H1 (cell line): ENCODE measurements around the gene ANKRD27. TPM values are rescaled to one million over a fixed set of nuclear protein-coding genes. Genes with fewer than 3 reads are reported as not detected.

ENCODE experiments used
- CTCF ChIA-PET: fragments of 300-600 bp; sonication (Branson Sonifier 250); formaldehyde crosslinking; loops from one replicate; lab custom pipeline; 2021; ENCODE audit not compliant: partially characterized antibody; lab: Charles Lee
- POLR2A ChIA-PET: fragments of 300-600 bp; sonication (Branson Sonifier 250); formaldehyde crosslinking; loops from one replicate; lab custom pipeline; 2021; ENCODE audit warnings: inconsistent platforms; ENCODE audit not compliant: partially characterized antibody; lab: Charles Lee
- DNase-seq, 2 experiments: peaks; one replicate each; pipeline versions ENCODE4 v3.0.0 to v3.0.0-alpha.2; 2010 to 2022; ENCODE audit warnings: low spot score in 2 of 2, low read depth in 1 of 2, mixed read lengths in 1 of 2
- FAIRE-seq: peaks from 2 replicates; lab custom pipeline; 2011; peaks lifted over from hg19 to GRCh38; lab: Jason Lieb, UNC
- H2AFZ ChIP-seq: 2 replicates; pipeline ENCODE4 v1.8.1; 2012; ENCODE audit warnings: low read length, inconsistent platforms
- H2AK5ac ChIP-seq: 2 replicates; pipeline ENCODE4 v1.6.1; 2013; ENCODE audit warnings: low read depth, low read length
- H2BK120ac ChIP-seq: replicated peaks from 2 replicates; pipeline ENCODE3; 2013; ENCODE audit warnings: low read depth, low read length, inconsistent platforms
- H2BK12ac ChIP-seq: 2 replicates; pipeline ENCODE4 v1.6.1; 2013; ENCODE audit warnings: low read depth, low read length
- H2BK15ac ChIP-seq: 2 replicates; pipeline ENCODE4 v1.6.1; 2013; ENCODE audit warnings: low read length
- H2BK20ac ChIP-seq: 2 replicates; pipeline ENCODE4 v1.6.1; 2013; ENCODE audit warnings: low read length
- H2BK5ac ChIP-seq: 2 replicates; pipeline ENCODE4 v1.6.1; 2013; ENCODE audit warnings: low read depth, low read length
- H3K14ac ChIP-seq: 2 replicates; pipeline ENCODE4 v1.6.1; 2013; ENCODE audit warnings: inconsistent platforms; ENCODE audit not compliant: insufficient read length
- H3K18ac ChIP-seq: 2 replicates; pipeline ENCODE4 v1.6.1; 2013; ENCODE audit warnings: low read length; ENCODE audit errors: extremely low read depth
- H3K23ac ChIP-seq: 2 replicates; pipeline ENCODE4 v1.6.1; 2013; ENCODE audit warnings: inconsistent platforms; ENCODE audit not compliant: insufficient read length
- H3K23me2 ChIP-seq: 2 replicates; pipeline ENCODE4 v1.6.1; 2013; ENCODE audit warnings: low read depth, low read length
- H3K27ac ChIP-seq: 2 replicates; pipeline ENCODE4 v1.6.1; 2011; ENCODE audit warnings: low read depth, low read length, inconsistent platforms
- H3K27me3 ChIP-seq, 4 experiments: replicated peaks in 1 of 4; 1 replicate in 1 of 4; 2 replicates in 3 of 4; pipeline versions ENCODE4 v1.6.1 to v1.8.1; 2011 to 2013; ENCODE audit warnings: low read length in 3 of 4, mild to moderate bottlenecking in 3 of 4, inconsistent platforms in 2 of 4, mixed read lengths in 2 of 4, moderate library complexity in 1 of 4; ENCODE audit not compliant: control insufficient read depth in 3 of 4, insufficient read depth in 3 of 4; ENCODE audit errors: extremely low read depth in 1 of 4
- H3K36me3 ChIP-seq, 4 experiments: 2 replicates each; pipeline versions ENCODE4 v1.6.1 to v1.8.1; 2011 to 2013; ENCODE audit warnings: mild to moderate bottlenecking in 4 of 4, low read length in 3 of 4, moderate library complexity in 2 of 4, control low read depth in 1 of 4, inconsistent platforms in 1 of 4; ENCODE audit not compliant: insufficient read depth in 4 of 4, control insufficient read depth in 2 of 4
- H3K4ac ChIP-seq: replicated peaks from 2 replicates; pipeline ENCODE3; 2013; ENCODE audit warnings: low read length, low read depth, mixed read lengths, inconsistent platforms; ENCODE audit not compliant: insufficient read length
- H3K4me1 ChIP-seq, 4 experiments: replicated peaks in 1 of 4; 1 replicate in 1 of 4; 2 replicates in 3 of 4; pipeline versions ENCODE4 v1.6.1 to v1.8.1; 2011 to 2013; ENCODE audit warnings: low read length in 3 of 4, inconsistent platforms in 2 of 4, mixed read lengths in 1 of 4; ENCODE audit not compliant: insufficient read depth in 4 of 4, control insufficient read depth in 3 of 4
- H3K4me2 ChIP-seq, 2 experiments: 2 replicates each; pipeline versions ENCODE4 v1.6.1 to v1.8.1; 2011 to 2013; ENCODE audit warnings: low read depth in 2 of 2, low read length in 2 of 2, control low read depth in 1 of 2, inconsistent platforms in 1 of 2, mild to moderate bottlenecking in 1 of 2; ENCODE audit not compliant: insufficient read depth in 1 of 2
- H3K4me3 ChIP-seq, 4 experiments: fragments of 200-600, 300-600 bp in 1 of 4; sonication (generic), shearing (Covaris generic), sonication (Bioruptor Twin) in 1 of 4; 2 replicates each; pipeline versions ENCODE4 v1.5.1 to v1.8.1; 2011 to 2016; ENCODE audit warnings: low read length in 4 of 4, low read depth in 3 of 4, control low read depth in 2 of 4, inconsistent platforms in 2 of 4, mild to moderate bottlenecking in 2 of 4, mixed read lengths in 1 of 4, moderate library complexity in 1 of 4; ENCODE audit not compliant: insufficient read depth in 2 of 4; ENCODE audit errors: extremely low read depth in 1 of 4
- H3K56ac ChIP-seq: replicated peaks from 2 replicates; pipeline ENCODE3; 2013; ENCODE audit warnings: low read depth, mild to moderate bottlenecking, mixed read lengths, low read length, inconsistent platforms; ENCODE audit not compliant: insufficient read length
- H3K79me1 ChIP-seq: 2 replicates; pipeline ENCODE4 v1.6.1; 2013; ENCODE audit warnings: low read depth, low read length, control low read depth
- H3K79me2 ChIP-seq, 2 experiments: 2 replicates each; pipeline versions ENCODE4 v1.6.1 to v1.8.1; 2012 to 2013; ENCODE audit warnings: low read length in 2 of 2, mild to moderate bottlenecking in 2 of 2, inconsistent platforms in 1 of 2; ENCODE audit not compliant: insufficient read depth in 2 of 2, control insufficient read depth in 1 of 2
- H3K9ac ChIP-seq, 4 experiments: replicated peaks in 1 of 4; 1 replicate in 1 of 4; 2 replicates in 3 of 4; pipeline versions ENCODE4 v1.6.1 to v1.8.1; 2011 to 2013; ENCODE audit warnings: low read depth in 3 of 4, low read length in 3 of 4, control low read depth in 2 of 4, mild to moderate bottlenecking in 2 of 4, moderate library complexity in 2 of 4, inconsistent platforms in 1 of 4; ENCODE audit errors: extremely low read depth in 1 of 4
- H3K9me3 ChIP-seq, 2 experiments: 2 replicates each; pipeline versions ENCODE4 v1.6.1 to v1.8.1; 2012 to 2013; ENCODE audit warnings: mild to moderate bottlenecking in 2 of 2, moderate library complexity in 2 of 2, control low read depth in 1 of 2, inconsistent platforms in 1 of 2, low read depth in 1 of 2, low read length in 1 of 2, mixed read lengths in 1 of 2; ENCODE audit not compliant: insufficient read depth in 2 of 2
- H4K20me1 ChIP-seq, 2 experiments: replicated peaks in 1 of 2; 2 replicates each; pipeline versions ENCODE3 to v1.8.1; 2011 to 2013; ENCODE audit warnings: inconsistent platforms in 2 of 2, low read length in 2 of 2, mild to moderate bottlenecking in 1 of 2; ENCODE audit not compliant: insufficient read depth in 2 of 2, control insufficient read depth in 1 of 2
- H4K5ac ChIP-seq: 2 replicates; pipeline ENCODE4 v1.6.1; 2013; ENCODE audit warnings: low read length, low read depth, mixed read lengths, inconsistent platforms; ENCODE audit not compliant: insufficient read length
- H4K8ac ChIP-seq: 2 replicates; pipeline ENCODE4 v1.8.0; 2013; ENCODE audit warnings: mild to moderate bottlenecking, moderate library complexity, low read length, inconsistent platforms; ENCODE audit not compliant: insufficient read depth; ENCODE audit errors: extremely low read depth
- H4K91ac ChIP-seq: replicated peaks from 2 replicates; pipeline ENCODE3; 2013; ENCODE audit warnings: low read length, mixed read lengths, inconsistent platforms; ENCODE audit not compliant: insufficient read length
- HDAC6 ChIP-seq: IDR thresholded peaks from one replicate; pipeline ENCODE4 v1.7.1; 2012; ENCODE audit warnings: low read depth, mild to moderate bottlenecking, inconsistent platforms, low read length, moderate library complexity
- KDM4A ChIP-seq: IDR thresholded peaks from one replicate; pipeline ENCODE4 v1.7.1; 2012; ENCODE audit warnings: low read depth, mild to moderate bottlenecking, moderate library complexity, low read length, inconsistent platforms; ENCODE audit not compliant: severe bottlenecking
- NANOG ChIP-seq: IDR thresholded peaks from 2 replicates; pipeline ENCODE4 v1.6.1; 2011; ENCODE audit warnings: low read length, low read depth, mild to moderate bottlenecking, inconsistent platforms; ENCODE audit not compliant: insufficient read depth, poor library complexity, severe bottlenecking
- NRF1 ChIP-seq: IDR thresholded peaks from 2 replicates; pipeline ENCODE4 v1.6.1; 2011; ENCODE audit warnings: mild to moderate bottlenecking, low read depth, low read length, improper control_type of control experiment
- YY1 ChIP-seq: IDR thresholded peaks from 2 replicates; pipeline ENCODE4 v1.6.1; 2011; ENCODE audit warnings: low read depth, mild to moderate bottlenecking, low read length
- WGBS, 2 experiments: shearing (Covaris generic) in 1 of 2; methylation state at CpG; one replicate each; pipeline versions ENCODE4 v1.1.6 to v1.1.7; 2013 to 2015; ENCODE audit warnings: low lambda C conversion rate in 2 of 2, mixed read lengths in 2 of 2, inconsistent platforms in 1 of 2, low coverage in 1 of 2, missing lambda C conversion rate in 1 of 2; ENCODE audit not compliant: insufficient replicate concordance in 2 of 2, insufficient coverage in 1 of 2, insufficient read length in 1 of 2; ENCODE audit errors: extremely low coverage in 1 of 2, missing lambda C conversion rate in 1 of 2; 5-methylcytosine and 5-hydroxymethylcytosine counted together
- polyA plus RNA-seq, 7 experiments: library from polyadenylated mRNA; depleted of rRNA in 3 of 7; stranded (reverse) in 5 of 7; unstranded in 2 of 7; fragments of >200 nt in 5 of 7; fragments of 200-250 nt in 2 of 7; gene quantifications; 1 replicate in 5 of 7; 2 replicates in 1 of 7; 4 replicates in 1 of 7; pipeline versions ENCODE4 v1.2.1 to v1.2.3, GENCODE V29; 2011 to 2013; ENCODE audit warnings: missing spikeins in 2 of 7, mixed read lengths in 2 of 7
- total RNA-seq: library from RNA; stranded (reverse); fragmentation: NEBNext Ultra II Directional; extraction: Animal tissue kit (Norgen Biotek cat#: 25700); gene quantifications from 2 replicates; pipeline ENCODE4 v1.2.1, GENCODE V29; 2021
- TF ChIP-seq, protein P1 (sequence below): IDR thresholded peaks from 2 replicates; pipeline ENCODE4 v1.6.1; 2012; ENCODE audit warnings: inconsistent platforms
- TF ChIP-seq, protein P2 (sequence below): IDR thresholded peaks from 2 replicates; pipeline ENCODE4 v1.6.1; 2012; ENCODE audit warnings: inconsistent platforms
- TF ChIP-seq, protein P3 (sequence below): IDR thresholded peaks from 2 replicates; pipeline ENCODE4 v1.6.1; 2011; ENCODE audit warnings: low read length, improper control_type of control experiment

Gene ANKRD27
- total and polyA plus RNA-seq, 2 of the 8 experiments (the other 6 are each of a cell fraction or from before 2014, with no cell fraction given), result 27.9 to 55.7 TPM

DNA sequence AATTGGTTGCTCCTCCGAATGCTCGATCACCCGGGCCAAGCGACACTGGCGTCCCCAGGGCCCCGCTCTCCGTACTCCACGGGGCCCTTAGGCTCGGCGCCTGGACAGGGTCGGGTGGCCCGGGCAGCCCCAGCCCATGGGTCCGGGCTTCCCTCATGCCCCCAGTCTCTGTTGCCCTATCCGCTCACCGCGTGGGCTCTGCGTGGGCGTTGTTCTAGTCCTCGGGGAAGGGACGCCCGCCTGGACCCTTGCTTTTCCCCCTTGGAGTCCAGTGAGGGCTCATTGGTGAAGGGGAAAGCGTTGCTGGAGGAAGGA is 45.9 kb upstream of the ANKRD27 start:
- no peak overlapping the region for H2BK15ac ChIP-seq
- H3K27me3 ChIP-seq, result no peaks in the 10 kb centered on the region
- no peak overlapping the region for H3K27ac ChIP-seq
- DNase-seq (no peak), FAIRE-seq (no peak)
- H2BK20ac ChIP-seq, result no peak overlapping the region
- H4K5ac ChIP-seq, result no peak overlapping the region
- no peak overlapping the region; the same call in 1 of the 2 replicates for H3K18ac ChIP-seq
- H3K4me2 ChIP-seq, result no peak overlapping the region
- H3K23ac ChIP-seq, result no peak overlapping the region
- no peak overlapping the region for H2BK120ac ChIP-seq
- 0 out of 2 replicates have a peak overlapping the region, but pooled peaks have one; percentile 14 for H4K8ac ChIP-seq
- H2AFZ ChIP-seq, result no peak overlapping the region
- H3K4ac ChIP-seq, result no peak overlapping the region
- H3K56ac ChIP-seq, result no peak overlapping the region
- no peak overlapping the region for H4K91ac ChIP-seq
- peaks cover 1% of the 10 kb centered on the region; the same call in 1 of the 2 replicates for H3K23me2 ChIP-seq
- H4K20me1 ChIP-seq, result no peaks in the 10 kb centered on the region
- CTCF ChIA-PET, result interaction anchor here (0.6 to 1.3 kb wide), 4 partner anchors 12 to 67 kb away, joined by 3 to 5 read pairs (median 4); no protein-coding TSS in a partner anchor
- H3K36me3 ChIP-seq, result no peaks in the 10 kb centered on the region
- no peak overlapping the region for H3K9ac ChIP-seq
- peaks cover 0 to 5% of the 10 kb centered on the region in 2 experiments; a peak in 1 of 4 replicates for H3K9me3 ChIP-seq
- H2AK5ac ChIP-seq, result no peak overlapping the region
- peaks cover 0 to 3% (median 1%) of the 10 kb centered on the region in 4 experiments; a peak in 2 of 7 replicates for H3K4me1 ChIP-seq
- H3K79me2 ChIP-seq, result no peaks in the 10 kb centered on the region
- no peak overlapping the region for H3K14ac ChIP-seq
- no peaks in the 10 kb centered on the region for H3K79me1 ChIP-seq
- no peak overlapping the region for H2BK5ac ChIP-seq
- POLR2A ChIA-PET, result no interaction called here
- H2BK12ac ChIP-seq, result no peak overlapping the region
- WGBS, 2 experiments, result 92% methylated on average over 21 of the region's 22 CpGs; no CpG with 5 or more reads in 1 of the 2 experiments
- no peak overlapping the region for H3K4me3 ChIP-seq
- TF ChIP-seq, protein P1, sequence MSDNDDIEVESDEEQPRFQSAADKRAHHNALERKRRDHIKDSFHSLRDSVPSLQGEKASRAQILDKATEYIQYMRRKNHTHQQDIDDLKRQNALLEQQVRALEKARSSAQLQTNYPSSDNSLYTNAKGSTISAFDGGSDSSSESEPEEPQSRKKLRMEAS, result no peak
- no peak for TF ChIP-seq NANOG
- no peak for TF ChIP-seq HDAC6
- TF ChIP-seq, protein P2, sequence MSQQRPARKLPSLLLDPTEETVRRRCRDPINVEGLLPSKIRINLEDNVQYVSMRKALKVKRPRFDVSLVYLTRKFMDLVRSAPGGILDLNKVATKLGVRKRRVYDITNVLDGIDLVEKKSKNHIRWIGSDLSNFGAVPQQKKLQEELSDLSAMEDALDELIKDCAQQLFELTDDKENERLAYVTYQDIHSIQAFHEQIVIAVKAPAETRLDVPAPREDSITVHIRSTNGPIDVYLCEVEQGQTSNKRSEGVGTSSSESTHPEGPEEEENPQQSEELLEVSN, result no peak
- TF ChIP-seq KDM4A, result no peak
- TF ChIP-seq, protein P3, sequence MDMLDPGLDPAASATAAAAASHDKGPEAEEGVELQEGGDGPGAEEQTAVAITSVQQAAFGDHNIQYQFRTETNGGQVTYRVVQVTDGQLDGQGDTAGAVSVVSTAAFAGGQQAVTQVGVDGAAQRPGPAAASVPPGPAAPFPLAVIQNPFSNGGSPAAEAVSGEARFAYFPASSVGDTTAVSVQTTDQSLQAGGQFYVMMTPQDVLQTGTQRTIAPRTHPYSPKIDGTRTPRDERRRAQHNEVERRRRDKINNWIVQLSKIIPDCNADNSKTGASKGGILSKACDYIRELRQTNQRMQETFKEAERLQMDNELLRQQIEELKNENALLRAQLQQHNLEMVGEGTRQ, result no peak
- TF ChIP-seq YY1, result no peak
- TF ChIP-seq NRF1, result no peak
